H1 (cell line): ENCODE data around the gene CNPY4.

ENCODE experiments used
- CBX8 ChIP-seq: fragments of 300-800, 300-1000 bp; sonication (generic); IDR thresholded peaks from 2 replicates; pipeline ENCODE4 v1.7.1; 2016; ENCODE audit warnings: low read depth, low read length, borderline replicate concordance
- EP300 ChIP-seq, 2 experiments: IDR thresholded peaks; 1 replicate in 1 of 2; 2 replicates in 1 of 2; pipeline ENCODE4 v1.6.1; 2011 to 2012; ENCODE audit warnings: low read depth in 2 of 2, low read length in 2 of 2, mild to moderate bottlenecking in 2 of 2, borderline replicate concordance in 1 of 2, inconsistent platforms in 1 of 2, moderate library complexity in 1 of 2
- GABPA ChIP-seq: IDR thresholded peaks from 2 replicates; pipeline ENCODE4 v1.6.1; 2011; ENCODE audit warnings: mild to moderate bottlenecking, low read length, moderate library complexity, borderline replicate concordance; ENCODE audit not compliant: insufficient read depth
- GTF2F1 ChIP-seq: IDR thresholded peaks from 2 replicates; pipeline ENCODE4 v1.6.1; 2012; ENCODE audit warnings: low read depth, low read length, improper control_type of control experiment, borderline replicate concordance
- POLR2A ChIP-seq, 2 experiments: IDR thresholded peaks; 1 replicate in 1 of 2; 2 replicates in 1 of 2; pipeline ENCODE4 v1.6.1; 2011; ENCODE audit warnings: low read depth in 2 of 2, low read length in 2 of 2, mild to moderate bottlenecking in 2 of 2; ENCODE audit errors: control extremely low read depth in 1 of 2
- POLR2AphosphoS5 ChIP-seq: IDR thresholded peaks from 2 replicates; pipeline ENCODE4 v1.6.1; 2011; ENCODE audit warnings: low read depth, low read length
- SP4 ChIP-seq: IDR thresholded peaks from 2 replicates; pipeline ENCODE4 v1.6.1; 2012; ENCODE audit warnings: low read length, inconsistent platforms
- TAF1 ChIP-seq: IDR thresholded peaks from 2 replicates; pipeline ENCODE4 v1.6.1; 2011; ENCODE audit warnings: mild to moderate bottlenecking, low read depth, low read length
- TF ChIP-seq, protein P1 (sequence below), 3 experiments: IDR thresholded peaks; 1 replicate in 2 of 3; 2 replicates in 1 of 3; pipeline versions ENCODE4 v1.5.1 to v1.6.1; 2011; ENCODE audit warnings: low read length in 3 of 3, mild to moderate bottlenecking in 3 of 3, inconsistent platforms in 2 of 3, low read depth in 1 of 3, moderate library complexity in 1 of 3; ENCODE audit not compliant: insufficient read depth in 1 of 3; ENCODE audit errors: control extremely low read depth in 1 of 3

DNA sequence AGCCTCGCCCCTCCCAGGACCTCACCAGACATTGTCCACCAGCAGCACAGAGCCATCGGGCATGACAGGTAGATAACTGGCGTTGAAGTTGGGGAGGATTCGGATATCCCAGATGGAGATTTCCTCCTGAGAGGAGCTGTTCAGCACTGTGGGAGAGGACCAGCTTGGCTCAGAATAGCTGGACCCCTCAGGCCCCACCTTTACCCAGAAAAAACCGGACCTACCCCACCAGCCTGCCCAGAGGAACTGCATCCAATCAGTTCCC lies 37.6 kb downstream of the CNPY4 start:
- TF ChIP-seq EP300 (IDR thresholded peaks at IDR 0.05; ENCODE audit: borderline replicate concordance in 1 of 2, low read depth in 2 of 2, low read length in 2 of 2): no peak
- TF ChIP-seq SP4: no peak
- TF ChIP-seq GTF2F1: no peak
- TF ChIP-seq POLR2AphosphoS5: no peak
- no peak for TF ChIP-seq POLR2A (IDR thresholded peaks at IDR 0.05; ENCODE audit: control extremely low read depth in 1 of 2, low read depth in 2 of 2, low read length in 2 of 2)
- TF ChIP-seq, protein P1, sequence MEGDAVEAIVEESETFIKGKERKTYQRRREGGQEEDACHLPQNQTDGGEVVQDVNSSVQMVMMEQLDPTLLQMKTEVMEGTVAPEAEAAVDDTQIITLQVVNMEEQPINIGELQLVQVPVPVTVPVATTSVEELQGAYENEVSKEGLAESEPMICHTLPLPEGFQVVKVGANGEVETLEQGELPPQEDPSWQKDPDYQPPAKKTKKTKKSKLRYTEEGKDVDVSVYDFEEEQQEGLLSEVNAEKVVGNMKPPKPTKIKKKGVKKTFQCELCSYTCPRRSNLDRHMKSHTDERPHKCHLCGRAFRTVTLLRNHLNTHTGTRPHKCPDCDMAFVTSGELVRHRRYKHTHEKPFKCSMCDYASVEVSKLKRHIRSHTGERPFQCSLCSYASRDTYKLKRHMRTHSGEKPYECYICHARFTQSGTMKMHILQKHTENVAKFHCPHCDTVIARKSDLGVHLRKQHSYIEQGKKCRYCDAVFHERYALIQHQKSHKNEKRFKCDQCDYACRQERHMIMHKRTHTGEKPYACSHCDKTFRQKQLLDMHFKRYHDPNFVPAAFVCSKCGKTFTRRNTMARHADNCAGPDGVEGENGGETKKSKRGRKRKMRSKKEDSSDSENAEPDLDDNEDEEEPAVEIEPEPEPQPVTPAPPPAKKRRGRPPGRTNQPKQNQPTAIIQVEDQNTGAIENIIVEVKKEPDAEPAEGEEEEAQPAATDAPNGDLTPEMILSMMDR (IDR thresholded peaks at IDR 0.05; ENCODE audit: control extremely low read depth in 1 of 3, insufficient read depth in 1 of 3, low read depth in 1 of 3, low read length in 3 of 3): no peak
- TF ChIP-seq TAF1: no peak
- no peak for TF ChIP-seq CBX8
- no peak for TF ChIP-seq GABPA
